ENCODE data around the gene USP28. TPM values are rescaled to one million over a fixed set of nuclear protein-coding genes. Genes with fewer than 3 reads are reported as not detected.
A peak's percentile ranks its signal among the peaks of the same experiment; 100 is the strongest.

USP28 gene
- total and polyA plus RNA-seq, 7 experiments from 2014 or later, result 12.0 to 50.3 (median 19.0) TPM

DNA sequence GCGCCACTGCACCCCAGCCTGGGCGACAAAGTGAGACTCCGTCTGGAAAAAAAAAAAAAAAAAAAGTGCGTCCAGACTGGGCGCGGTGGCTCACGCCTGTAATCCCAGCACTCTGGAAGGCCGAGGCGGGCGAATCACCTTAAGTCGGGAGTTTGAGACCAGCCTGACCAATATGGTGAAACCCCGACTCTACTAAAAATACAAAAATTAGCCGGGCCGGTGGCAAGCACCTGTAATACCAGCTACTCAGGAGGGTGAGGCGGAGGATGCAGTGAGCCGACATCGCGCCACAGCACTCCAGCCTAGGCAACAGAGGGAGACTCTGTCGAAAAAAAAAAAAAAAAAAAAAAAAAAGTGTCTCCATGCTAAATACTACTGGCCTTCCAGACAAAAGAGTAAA is 1.3 kb downstream of the USP28 start:
- H3K36me3 Mint-ChIP-seq, result peaks cover 0 to 22% (median 4%) of the 10 kb centered on the region in 5 donors
- Histone ChIP-seq H3K27me3 (ENCODE audit: control insufficient read depth in 2 of 2, insufficient read depth in 2 of 2, low read length in 2 of 2) (no peaks in the 10 kb centered on the region), H3K36me3 (ENCODE audit: control insufficient read depth in 2 of 3, insufficient read depth in 3 of 3, low read length in 3 of 3) (no peaks in the 10 kb centered on the region), H3K27ac (ENCODE audit: low read depth, low read length) (no peak overlapping the region), H3K4me1 (ENCODE audit: control insufficient read depth in 2 of 2, insufficient read depth in 2 of 2, low read length in 2 of 2) (no peaks in the 10 kb centered on the region), H3K9me3 (ENCODE audit: control insufficient read depth in 2 of 3, low read length in 3 of 3) (no peaks in the 10 kb centered on the region), H3K4me3 (ENCODE audit: low read length) (no peak overlapping the region)
- H3K4me3 Mint-ChIP-seq, result peak overlapping the region; percentile 81 to 98 (median 92)
- ChIA-PET POLR2A (interaction anchor here (0.7 kb wide), 1 partner anchor 565 kb away, joined by 3 read pairs; the partner anchor contains the start of gene REXO2), CTCF (no interaction called here)
- intact Hi-C loops (cut with micrococcal nuclease), result loop anchor here (2.0 to 10.0 kb wide), 4 partner anchors 287 to 1999 kb away; partner anchors contain the start of genes ALG9 (in 1 of the 2), C11orf71 (in 1 of the 2), CFAP68 (in 1 of the 2) and FDXACB1 (in 1 of the 2)
- no peak for ATAC-seq
- H3K27ac Mint-ChIP-seq, result peak overlapping the region in 5 of 9 donors; percentile 56 to 92 (median 83)
- DNase-seq, result no peak
- peaks cover 35 to 65% (median 55%) of the 10 kb centered on the region in 7 donors for H3K4me1 Mint-ChIP-seq
- H3K27me3 Mint-ChIP-seq, result no peaks in the 10 kb centered on the region
- H3K9me3 Mint-ChIP-seq, result peaks cover 0 to 5% (median 0%) of the 10 kb centered on the region in 11 donors

- ChIA-PET POLR2A (interaction anchor here (0.7 kb wide), 1 partner anchor 566 kb away, joined by 3 read pairs; the partner anchor contains the start of gene REXO2), CTCF (no interaction called here)
- peak overlapping the region; percentile 22 to 98 (median 62) for H3K4me3 Mint-ChIP-seq
- intact Hi-C loops (cut with micrococcal nuclease), result loop anchor here (10.0 kb wide), 2 partner anchors 312 to 1998 kb away; partner anchors contain the start of genes ALG9 (in 1 of the 2), CFAP68 (in 1 of the 2) and FDXACB1 (in 1 of the 2)
- H3K36me3 Mint-ChIP-seq, result peaks cover 0 to 24% (median 5%) of the 10 kb centered on the region in 5 donors
- H3K9me3 Mint-ChIP-seq, result peaks cover 0 to 5% (median 0%) of the 10 kb centered on the region in 11 donors
- H3K4me1 ChIP-seq (ENCODE audit: control insufficient read depth in 2 of 2, insufficient read depth in 2 of 2, low read length in 2 of 2), result no peaks in the 10 kb centered on the region
- H3K9me3 ChIP-seq (ENCODE audit: control insufficient read depth in 2 of 3, low read length in 3 of 3), result no peaks in the 10 kb centered on the region
- H3K27ac ChIP-seq (ENCODE audit: low read depth, low read length), result no peak overlapping the region
- H3K27ac Mint-ChIP-seq, result peak overlapping the region in 2 of 9 donors; percentile 8 to 59
- no peak overlapping the region for H3K4me3 ChIP-seq (ENCODE audit: low read length)
- ATAC-seq, result no peak
- no peaks in the 10 kb centered on the region for H3K27me3 Mint-ChIP-seq
- no peak for DNase-seq
- H3K36me3 ChIP-seq (ENCODE audit: control insufficient read depth in 2 of 3, insufficient read depth in 3 of 3, low read length in 3 of 3), result no peaks in the 10 kb centered on the region
- H3K27me3 ChIP-seq (ENCODE audit: control insufficient read depth in 2 of 2, insufficient read depth in 2 of 2, low read length in 2 of 2), result no peaks in the 10 kb centered on the region
- H3K4me1 Mint-ChIP-seq, result peaks cover 35 to 71% (median 56%) of the 10 kb centered on the region in 7 donors
Measured at GRCh38 chr11:113873236-113873626, 2.1 kb downstream of the USP28 start.

- Mint-ChIP-seq H3K27ac (peak overlapping the region in 2 of 9 donors; percentile 8 to 67), H3K27me3 (no peaks in the 10 kb centered on the region), H3K9me3 (no peaks in the 10 kb centered on the region), H3K4me3 (no peak overlapping the region), H3K36me3 (peaks cover 0 to 32% (median 12%) of the 10 kb centered on the region in 5 donors), H3K4me1 (peaks cover 32 to 72% (median 50%) of the 10 kb centered on the region in 7 donors)
- ATAC-seq (no peak), DNase-seq (no peak)
- no peaks in the 10 kb centered on the region for H3K36me3 ChIP-seq (ENCODE audit: control insufficient read depth in 2 of 3, insufficient read depth in 3 of 3, low read length in 3 of 3)
- no peaks in the 10 kb centered on the region for H3K9me3 ChIP-seq (ENCODE audit: control insufficient read depth in 2 of 3, low read length in 3 of 3)
- H3K4me1 ChIP-seq (ENCODE audit: control insufficient read depth in 2 of 2, insufficient read depth in 2 of 2, low read length in 2 of 2), result no peaks in the 10 kb centered on the region
- H3K27me3 ChIP-seq (ENCODE audit: control insufficient read depth in 2 of 2, insufficient read depth in 2 of 2, low read length in 2 of 2), result no peaks in the 10 kb centered on the region
- H3K27ac ChIP-seq (ENCODE audit: low read depth, low read length), result no peak overlapping the region
- ChIA-PET POLR2A (interaction anchor here (0.6 to 1.3 kb wide), 2 partner anchors 10 to 16 kb away, joined by 3 read pairs; no protein-coding TSS in a partner anchor), CTCF (no interaction called here)
- intact Hi-C loops (cut with micrococcal nuclease), result loop anchor here (10.0 kb wide), 2 partner anchors 313 to 1997 kb away; partner anchors contain the start of genes ALG9 (in 1 of the 2), CFAP68 (in 1 of the 2) and FDXACB1 (in 1 of the 2)
- H3K4me3 ChIP-seq (ENCODE audit: low read length), result no peak overlapping the region
Measured at GRCh38 chr11:113871336-113871735, 4.0 kb downstream of the USP28 start.

DNA sequence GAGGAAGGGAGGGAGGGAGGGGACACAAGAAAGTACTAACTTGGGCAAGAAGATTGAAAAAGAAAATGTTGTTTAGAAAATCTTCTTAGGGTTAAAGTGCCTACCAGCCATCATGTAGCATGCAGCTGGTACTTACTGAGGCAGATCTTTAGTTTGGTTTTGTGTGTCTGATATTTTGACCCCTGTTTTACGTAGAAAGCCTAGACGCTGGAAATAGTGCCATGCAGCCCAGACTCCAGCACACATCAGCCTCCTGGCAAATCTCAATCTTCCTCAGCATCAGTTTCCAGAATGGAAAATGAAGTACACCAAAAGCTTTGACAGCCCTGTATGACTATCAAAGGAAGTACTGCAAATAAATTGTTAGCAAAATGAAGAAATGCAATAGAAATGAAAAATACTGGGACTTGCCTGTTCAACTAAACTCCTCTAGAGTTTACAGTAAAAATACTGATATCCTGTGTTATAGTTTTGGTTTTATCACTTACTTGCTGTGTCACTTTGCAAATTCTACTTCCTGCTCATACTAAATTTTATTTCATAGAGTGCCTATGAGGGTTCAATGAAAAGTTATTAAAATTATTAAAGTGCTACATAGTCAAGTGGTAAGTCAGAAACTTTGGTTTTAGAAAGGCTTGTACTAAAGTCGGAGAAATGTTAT is 7.4 kb downstream of the USP28 start:
- no peaks in the 10 kb centered on the region for H3K27me3 Mint-ChIP-seq
- H3K27ac ChIP-seq (ENCODE audit: low read depth, low read length), result no peak overlapping the region
- ChIA-PET POLR2A (interaction anchor here (0.8 kb wide), 1 partner anchor 238 kb away, joined by 3 read pairs; no protein-coding TSS in a partner anchor), CTCF (no interaction called here)
- intact Hi-C loops (cut with micrococcal nuclease), result no loop called here
- H3K27ac Mint-ChIP-seq, result peak overlapping the region in 1 of 9 donors; percentile 53
- DNase-seq, result no peak
- no peak overlapping the region for H3K4me3 ChIP-seq (ENCODE audit: low read length)
- no peaks in the 10 kb centered on the region for H3K9me3 Mint-ChIP-seq
- peaks cover 21 to 62% (median 29%) of the 10 kb centered on the region in 7 donors for H3K4me1 Mint-ChIP-seq
- H3K9me3 ChIP-seq (ENCODE audit: control insufficient read depth in 2 of 3, low read length in 3 of 3), result no peaks in the 10 kb centered on the region
- ATAC-seq, result peak; percentile 34
- no peaks in the 10 kb centered on the region for H3K27me3 ChIP-seq (ENCODE audit: control insufficient read depth in 2 of 2, insufficient read depth in 2 of 2, low read length in 2 of 2)
- peaks cover 0 to 3% of the 10 kb centered on the region in 2 donors for H3K4me1 ChIP-seq (ENCODE audit: control insufficient read depth in 2 of 2, insufficient read depth in 2 of 2, low read length in 2 of 2)
- H3K36me3 Mint-ChIP-seq, result peaks cover 0 to 47% (median 16%) of the 10 kb centered on the region in 5 donors
- no peaks in the 10 kb centered on the region for H3K36me3 ChIP-seq (ENCODE audit: control insufficient read depth in 2 of 3, insufficient read depth in 3 of 3, low read length in 3 of 3)
- peak overlapping the region in 2 of 10 donors; percentile 9 to 40 for H3K4me3 Mint-ChIP-seq

DNA sequence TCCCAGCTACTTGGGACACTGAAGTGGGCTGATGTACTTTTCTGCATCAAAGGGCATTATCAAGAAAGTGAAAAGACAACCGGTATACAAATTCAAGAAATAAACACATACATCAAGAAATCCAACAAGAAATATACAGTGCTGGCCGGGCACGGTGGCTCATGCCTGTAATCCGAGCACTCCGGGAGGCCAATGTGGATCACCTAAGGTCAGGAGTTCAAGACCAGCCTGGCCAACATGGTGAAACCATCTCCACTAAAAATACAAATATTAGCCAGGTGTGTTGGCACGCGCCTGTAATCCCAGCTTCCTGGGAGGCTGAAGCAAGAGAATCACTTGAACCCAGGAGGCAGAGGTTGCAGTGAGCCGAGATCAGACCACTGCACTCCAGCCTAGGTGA is 9.5 kb downstream of the USP28 start:
- H3K4me1 Mint-ChIP-seq, result peaks cover 16 to 59% (median 24%) of the 10 kb centered on the region in 7 donors
- intact Hi-C loops (cut with micrococcal nuclease), result no loop called here
- CTCF ChIA-PET, result no interaction called here
- no peaks in the 10 kb centered on the region for H3K27me3 Mint-ChIP-seq
- Histone ChIP-seq H3K27me3 (ENCODE audit: control insufficient read depth in 2 of 2, insufficient read depth in 2 of 2, low read length in 2 of 2) (no peaks in the 10 kb centered on the region), H3K4me3 (ENCODE audit: low read length) (no peak overlapping the region), H3K9me3 (ENCODE audit: control insufficient read depth in 2 of 3, low read length in 3 of 3) (no peaks in the 10 kb centered on the region), H3K36me3 (ENCODE audit: control insufficient read depth in 2 of 3, insufficient read depth in 3 of 3, low read length in 3 of 3) (no peaks in the 10 kb centered on the region), H3K27ac (ENCODE audit: low read depth, low read length) (no peak overlapping the region), H3K4me1 (ENCODE audit: control insufficient read depth in 2 of 2, insufficient read depth in 2 of 2, low read length in 2 of 2) (peaks cover 0 to 11% of the 10 kb centered on the region in 2 donors)
- POLR2A ChIA-PET, result no interaction called here
- ATAC-seq (no peak), DNase-seq (no peak)
- H3K9me3 Mint-ChIP-seq, result no peaks in the 10 kb centered on the region
- H3K27ac Mint-ChIP-seq, result no peak overlapping the region
- H3K4me3 Mint-ChIP-seq, result no peak overlapping the region
- peaks cover 0 to 44% (median 23%) of the 10 kb centered on the region in 5 donors for H3K36me3 Mint-ChIP-seq

- ChIA-PET CTCF (no interaction called here), POLR2A (no interaction called here)
- no peak overlapping the region for H3K4me3 ChIP-seq (ENCODE audit: low read length)
- H3K27me3 Mint-ChIP-seq, result no peaks in the 10 kb centered on the region
- ATAC-seq (no peak), DNase-seq (no peak)
- intact Hi-C loops (cut with micrococcal nuclease), result no loop called here
- no peak overlapping the region for H3K4me3 Mint-ChIP-seq
- no peaks in the 10 kb centered on the region for H3K36me3 ChIP-seq (ENCODE audit: control insufficient read depth in 2 of 3, insufficient read depth in 3 of 3, low read length in 3 of 3)
- H3K27ac Mint-ChIP-seq, result no peak overlapping the region
- H3K4me1 Mint-ChIP-seq, result peaks cover 11 to 57% (median 30%) of the 10 kb centered on the region in 7 donors
- peaks cover 0 to 35% (median 23%) of the 10 kb centered on the region in 5 donors for H3K36me3 Mint-ChIP-seq
- H3K9me3 Mint-ChIP-seq, result no peaks in the 10 kb centered on the region
- H3K27ac ChIP-seq (ENCODE audit: low read depth, low read length), result no peak overlapping the region
- H3K9me3 ChIP-seq (ENCODE audit: control insufficient read depth in 2 of 3, low read length in 3 of 3), result no peaks in the 10 kb centered on the region
- no peaks in the 10 kb centered on the region for H3K27me3 ChIP-seq (ENCODE audit: control insufficient read depth in 2 of 2, insufficient read depth in 2 of 2, low read length in 2 of 2)
- H3K4me1 ChIP-seq (ENCODE audit: control insufficient read depth in 2 of 2, insufficient read depth in 2 of 2, low read length in 2 of 2), result peaks cover 0 to 20% of the 10 kb centered on the region in 2 donors
Measured at GRCh38 chr11:113864410-113864809, 11.0 kb downstream of the USP28 start.
